HTR-8/SVneo (cell line): ENCODE data around the gene LIAS.
"Not testable (repeated sequence)": the region's sequence is repeated elsewhere in the genome, so short reads cannot be mapped to it uniquely, and the experiment has no call there.

Experiments
- DNase-seq: peaks from one replicate; pipeline ENCODE4 v3.0.0; 2011; ENCODE audit warnings: low spot score, mixed read lengths; ENCODE audit not compliant: insufficient read length
- FAIRE-seq: peaks from 2 replicates; lab custom pipeline; 2011; peaks lifted over from hg19 to GRCh38; lab: Jason Lieb, UNC

LIAS gene

GRCh38 chr4:39458505-39459300 lies at the start of gene LIAS, which contains the start of gene RPL9:
Gene LIAS (plus strand): TSS chr4:39459056. CDS start chr4:39459118, 62 bp downstream.
Gene RPL9 (minus strand): TSS chr4:39458922. CDS start chr4:39458439, 483 bp downstream.
- FAIRE-seq (peak; percentile 98), DNase-seq (peak; percentile 97)

GRCh38 chr4:39410415-39410814 lies 48.4 kb upstream of the LIAS start:
- FAIRE-seq (no peak), DNase-seq (peak; percentile 27)

- not testable (repeated sequence) for DNase-seq, FAIRE-seq
These were observed 47.3 kb upstream of the LIAS start for GRCh38 chr4:39411561-39411960.

GRCh38 chr4:39415678-39416283 lies 43.1 kb upstream of the LIAS start:
- DNase-seq: no peak
- no peak for FAIRE-seq

GRCh38 chr4:39422247-39422646 lies 36.6 kb upstream of the LIAS start:
- no peak for FAIRE-seq

GRCh38 chr4:39425297-39425696 lies 33.6 kb upstream of the LIAS start:
- not testable (repeated sequence) for FAIRE-seq, DNase-seq

More at GRCh38 chr4:39422247-39422646, 36.6 kb upstream of the LIAS start:
- no peak for DNase-seq

- no peak for DNase-seq
- no peak for FAIRE-seq
These were observed 32.1 kb upstream of the LIAS start for GRCh38 chr4:39426728-39427127.

GRCh38 chr4:39427520-39428114 lies 31.2 kb upstream of the LIAS start:
- FAIRE-seq (no peak), DNase-seq (peak; percentile 20)

- DNase-seq (no peak), FAIRE-seq (no peak)
These were observed 29.2 kb upstream of the LIAS start for GRCh38 chr4:39429476-39430334.

GRCh38 chr4:39433878-39434492 lies 24.9 kb upstream of the LIAS start:
- FAIRE-seq (no peak), DNase-seq (no peak)

GRCh38 chr4:39435659-39436563 lies 22.9 kb upstream of the LIAS start:
- FAIRE-seq (no peak), DNase-seq (no peak)

- no peak for FAIRE-seq
- no peak for DNase-seq
These were observed 17.3 kb upstream of the LIAS start for GRCh38 chr4:39441593-39441992.

GRCh38 chr4:39442998-39443397 lies 15.9 kb upstream of the LIAS start:
- DNase-seq (no peak), FAIRE-seq (no peak)

- no peak for DNase-seq
- no peak for FAIRE-seq
These were observed 12.4 kb upstream of the LIAS start for GRCh38 chr4:39446483-39446841.

GRCh38 chr4:39446842-39447573 lies 11.8 kb upstream of the LIAS start:
- DNase-seq (no peak), FAIRE-seq (no peak)

GRCh38 chr4:39450618-39451017 lies 8.2 kb upstream of the LIAS start:
- FAIRE-seq (no peak), DNase-seq (no peak)

GRCh38 chr4:39451423-39452023 lies 7.3 kb upstream of the LIAS start:
- FAIRE-seq: no peak
- no peak for DNase-seq
